Tibial nerve (tissue), 4 donors: ENCODE measurements around the gene GPC5.

Experiments used
- EP300 ChIP-seq, 2 donors: sonication (generic); formaldehyde crosslinking; IDR thresholded peaks; one replicate each; pipeline ENCODE4 v1.6.1; 2017; ENCODE audit warnings: antibody characterized with exemption in 2 of 2, mild to moderate bottlenecking in 1 of 2
- TF ChIP-seq, protein P1 (sequence below), 5 experiments: fragments of 200-600 bp in 3 of 5; fragments of 450-650 bp in 2 of 5; sonication (generic) in 3 of 5; IDR thresholded peaks; one replicate each; pipeline ENCODE4 v1.5.1; 2016 to 2019; ENCODE audit warnings: antibody characterized with exemption in 5 of 5, mild to moderate bottlenecking in 3 of 5, moderate library complexity in 2 of 5

GRCh38 chr13:91459485-91459884, 61.1 kb downstream of the GPC5 start:
- TF ChIP-seq, protein P1, sequence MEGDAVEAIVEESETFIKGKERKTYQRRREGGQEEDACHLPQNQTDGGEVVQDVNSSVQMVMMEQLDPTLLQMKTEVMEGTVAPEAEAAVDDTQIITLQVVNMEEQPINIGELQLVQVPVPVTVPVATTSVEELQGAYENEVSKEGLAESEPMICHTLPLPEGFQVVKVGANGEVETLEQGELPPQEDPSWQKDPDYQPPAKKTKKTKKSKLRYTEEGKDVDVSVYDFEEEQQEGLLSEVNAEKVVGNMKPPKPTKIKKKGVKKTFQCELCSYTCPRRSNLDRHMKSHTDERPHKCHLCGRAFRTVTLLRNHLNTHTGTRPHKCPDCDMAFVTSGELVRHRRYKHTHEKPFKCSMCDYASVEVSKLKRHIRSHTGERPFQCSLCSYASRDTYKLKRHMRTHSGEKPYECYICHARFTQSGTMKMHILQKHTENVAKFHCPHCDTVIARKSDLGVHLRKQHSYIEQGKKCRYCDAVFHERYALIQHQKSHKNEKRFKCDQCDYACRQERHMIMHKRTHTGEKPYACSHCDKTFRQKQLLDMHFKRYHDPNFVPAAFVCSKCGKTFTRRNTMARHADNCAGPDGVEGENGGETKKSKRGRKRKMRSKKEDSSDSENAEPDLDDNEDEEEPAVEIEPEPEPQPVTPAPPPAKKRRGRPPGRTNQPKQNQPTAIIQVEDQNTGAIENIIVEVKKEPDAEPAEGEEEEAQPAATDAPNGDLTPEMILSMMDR (IDR thresholded peaks at IDR 0.05) = no peak
- no peak for TF ChIP-seq EP300 (IDR thresholded peaks at IDR 0.05)
